Measurements from ENCODE around the gene PI4KB. TPM values are rescaled to one million over a fixed set of nuclear protein-coding genes. Genes with fewer than 3 reads are reported as not detected.

PI4KB gene
- polyA plus RNA-seq, 3 donors from 2014 or later, result 35.1 to 65.7 (median 57.9) TPM

Other genes with a start within 250 kb of the PI4KB start
- 1 to 10 TPM in 1 of 3 donors, under 1 TPM in 2; 0.23 to 1.5 (median 0.54) TPM for gene SEMA6C, start 180.8 kb downstream of the PI4KB start, polyA plus RNA-seq
- gene TNFAIP8L2, start 170.8 kb downstream of the PI4KB start, polyA plus RNA-seq, result 10 to 100 TPM; 25.9 to 69.2 (median 32.0) TPM
- gene LYSMD1, start 161.5 kb downstream of the PI4KB start, polyA plus RNA-seq, result under 1 TPM in 1 of 3 donors, not detected in 2; 0.29 TPM
- 100 to 1,000 TPM in 1 of 3 donors, 10 to 100 TPM in 2; 79.4 to 122 (median 96.4) TPM for gene SCNM1, start 161.3 kb downstream of the PI4KB start, polyA plus RNA-seq
- gene TMOD4, start 151.4 kb downstream of the PI4KB start, polyA plus RNA-seq, result 1 to 10 TPM in 1 of 3 donors, not detected in 2; 1.3 TPM
- 100 to 1,000 TPM in 1 of 3 donors, 10 to 100 TPM in 2; 68.7 to 102 (median 75.5) TPM for gene VPS72, start 137.2 kb downstream of the PI4KB start, polyA plus RNA-seq
- 10 to 100 TPM; 13.6 to 20.1 (median 15.8) TPM for gene PIP5K1A, start 128.9 kb downstream of the PI4KB start, polyA plus RNA-seq
- gene PSMD4, start 72.7 kb downstream of the PI4KB start, polyA plus RNA-seq, result 100 to 1,000 TPM; 246 to 364 (median 282) TPM
- 1 to 10 TPM in 2 of 3 donors, under 1 TPM in 1; 0.11 to 1.8 (median 1.5) TPM for gene ZNF687, start 45.1 kb downstream of the PI4KB start, polyA plus RNA-seq
- gene RFX5, start 19.8 kb upstream of the PI4KB start, polyA plus RNA-seq, result 10 to 100 TPM; 30.0 to 37.8 (median 37.1) TPM
- not detected for gene SELENBP1, start 45.3 kb upstream of the PI4KB start, polyA plus RNA-seq
- 10 to 100 TPM; 64.4 to 90.7 (median 71.4) TPM for gene PSMB4, start 72.2 kb upstream of the PI4KB start, polyA plus RNA-seq
- gene POGZ, start 132.1 kb upstream of the PI4KB start, polyA plus RNA-seq, result 1 to 10 TPM; 3.8 to 8.5 (median 6.7) TPM
- gene CGN, start 184.0 kb upstream of the PI4KB start, polyA plus RNA-seq, result under 1 TPM in 1 of 3 donors, not detected in 2; 0.87 TPM
- gene TUFT1, start 212.9 kb upstream of the PI4KB start, polyA plus RNA-seq, result 1 to 10 TPM in 2 of 3 donors, under 1 TPM in 1; 0.83 to 4.2 (median 1.3) TPM

All from immature natural killer cell (primary cell).